C4-2B (cell line): Measurements from ENCODE around the gene HACD2.

ENCODE experiments used
- ZFX ChIP-seq: fragments of 450-650 bp; IDR thresholded peaks from 2 replicates; pipeline ENCODE4 v1.6.1; 2017
- TF ChIP-seq, protein P1 (sequence below): fragments of 450-650 bp; conservative IDR thresholded peaks from 2 replicates; pipeline ENCODE4 v1.5.1; 2017; ENCODE audit warnings: mild to moderate bottlenecking

DNA sequence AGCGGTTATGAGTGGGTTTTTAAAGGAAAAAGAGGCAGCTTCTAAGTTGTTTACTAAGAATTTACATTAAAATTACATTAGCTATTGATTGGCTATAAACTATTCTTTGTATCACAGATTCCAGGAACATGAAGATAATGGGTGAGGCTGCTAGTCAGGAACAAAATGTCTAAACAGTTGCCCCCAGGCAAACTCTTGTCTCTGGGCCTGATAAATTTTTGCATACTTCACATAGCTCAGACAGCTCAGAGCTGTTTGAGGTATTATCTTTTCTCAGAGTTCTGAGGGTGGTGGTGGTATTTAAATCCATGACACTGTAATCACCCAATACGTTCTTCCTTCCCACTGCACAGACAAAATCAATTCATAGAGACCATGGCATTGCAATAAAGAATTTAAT, 2.1 kb upstream of the HACD2 start:
- TF ChIP-seq, protein P1, sequence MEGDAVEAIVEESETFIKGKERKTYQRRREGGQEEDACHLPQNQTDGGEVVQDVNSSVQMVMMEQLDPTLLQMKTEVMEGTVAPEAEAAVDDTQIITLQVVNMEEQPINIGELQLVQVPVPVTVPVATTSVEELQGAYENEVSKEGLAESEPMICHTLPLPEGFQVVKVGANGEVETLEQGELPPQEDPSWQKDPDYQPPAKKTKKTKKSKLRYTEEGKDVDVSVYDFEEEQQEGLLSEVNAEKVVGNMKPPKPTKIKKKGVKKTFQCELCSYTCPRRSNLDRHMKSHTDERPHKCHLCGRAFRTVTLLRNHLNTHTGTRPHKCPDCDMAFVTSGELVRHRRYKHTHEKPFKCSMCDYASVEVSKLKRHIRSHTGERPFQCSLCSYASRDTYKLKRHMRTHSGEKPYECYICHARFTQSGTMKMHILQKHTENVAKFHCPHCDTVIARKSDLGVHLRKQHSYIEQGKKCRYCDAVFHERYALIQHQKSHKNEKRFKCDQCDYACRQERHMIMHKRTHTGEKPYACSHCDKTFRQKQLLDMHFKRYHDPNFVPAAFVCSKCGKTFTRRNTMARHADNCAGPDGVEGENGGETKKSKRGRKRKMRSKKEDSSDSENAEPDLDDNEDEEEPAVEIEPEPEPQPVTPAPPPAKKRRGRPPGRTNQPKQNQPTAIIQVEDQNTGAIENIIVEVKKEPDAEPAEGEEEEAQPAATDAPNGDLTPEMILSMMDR = no peak
- no peak for TF ChIP-seq ZFX
